GM10266 (cell line): Measurements from ENCODE around the gene EME2.
"Not testable (repeated sequence)": the region's sequence is repeated elsewhere in the genome, so short reads cannot be mapped to it uniquely, and the experiment has no call there.

Experiments
- DNase-seq: peaks from one replicate; pipeline ENCODE4 v3.0.0; 2012; ENCODE audit errors: extremely low spot score
- TF ChIP-seq, protein P1 (sequence below): IDR thresholded peaks from 2 replicates; pipeline ENCODE4 v1.5.1; 2012; ENCODE audit warnings: mild to moderate bottlenecking, low read depth; ENCODE audit not compliant: control insufficient read depth, insufficient read depth; ENCODE audit errors: missing control alignments

The EME2 gene

DNA sequence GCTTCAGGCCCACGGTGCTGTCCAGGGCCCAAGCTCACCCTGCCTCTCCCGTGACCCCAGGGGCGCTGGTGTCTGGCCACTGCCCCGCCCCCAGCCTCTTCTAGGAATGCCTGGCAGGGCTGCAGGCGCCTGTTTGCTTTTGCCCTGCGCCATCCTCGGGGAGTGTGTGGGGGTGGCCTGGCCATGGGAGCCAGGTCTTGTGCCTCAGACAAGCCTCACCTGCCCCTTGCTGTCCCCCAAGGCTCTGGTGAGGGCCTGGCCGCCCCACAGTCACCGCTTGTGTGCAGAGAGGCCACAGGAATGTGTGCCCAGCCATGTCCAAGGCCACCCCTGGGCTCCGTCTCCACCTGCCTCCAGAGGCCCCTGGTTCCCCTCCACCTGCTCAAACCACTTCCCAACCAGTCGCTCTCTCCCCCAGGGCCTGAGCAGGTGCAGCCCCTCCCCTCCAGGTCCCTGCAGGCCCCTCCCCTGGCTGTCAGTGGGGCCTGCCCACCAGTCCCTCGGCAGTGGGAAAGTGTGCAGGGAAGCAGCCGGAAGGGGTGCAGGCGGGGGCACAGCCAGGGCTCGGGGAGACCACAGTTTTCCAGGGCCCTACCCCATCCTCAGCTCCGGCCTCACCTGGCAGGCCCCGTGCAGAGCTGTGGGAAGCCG is 21.7 kb downstream of the EME2 start:
- no peak for DNase-seq
- TF ChIP-seq, protein P1, sequence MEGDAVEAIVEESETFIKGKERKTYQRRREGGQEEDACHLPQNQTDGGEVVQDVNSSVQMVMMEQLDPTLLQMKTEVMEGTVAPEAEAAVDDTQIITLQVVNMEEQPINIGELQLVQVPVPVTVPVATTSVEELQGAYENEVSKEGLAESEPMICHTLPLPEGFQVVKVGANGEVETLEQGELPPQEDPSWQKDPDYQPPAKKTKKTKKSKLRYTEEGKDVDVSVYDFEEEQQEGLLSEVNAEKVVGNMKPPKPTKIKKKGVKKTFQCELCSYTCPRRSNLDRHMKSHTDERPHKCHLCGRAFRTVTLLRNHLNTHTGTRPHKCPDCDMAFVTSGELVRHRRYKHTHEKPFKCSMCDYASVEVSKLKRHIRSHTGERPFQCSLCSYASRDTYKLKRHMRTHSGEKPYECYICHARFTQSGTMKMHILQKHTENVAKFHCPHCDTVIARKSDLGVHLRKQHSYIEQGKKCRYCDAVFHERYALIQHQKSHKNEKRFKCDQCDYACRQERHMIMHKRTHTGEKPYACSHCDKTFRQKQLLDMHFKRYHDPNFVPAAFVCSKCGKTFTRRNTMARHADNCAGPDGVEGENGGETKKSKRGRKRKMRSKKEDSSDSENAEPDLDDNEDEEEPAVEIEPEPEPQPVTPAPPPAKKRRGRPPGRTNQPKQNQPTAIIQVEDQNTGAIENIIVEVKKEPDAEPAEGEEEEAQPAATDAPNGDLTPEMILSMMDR: no peak

DNA sequence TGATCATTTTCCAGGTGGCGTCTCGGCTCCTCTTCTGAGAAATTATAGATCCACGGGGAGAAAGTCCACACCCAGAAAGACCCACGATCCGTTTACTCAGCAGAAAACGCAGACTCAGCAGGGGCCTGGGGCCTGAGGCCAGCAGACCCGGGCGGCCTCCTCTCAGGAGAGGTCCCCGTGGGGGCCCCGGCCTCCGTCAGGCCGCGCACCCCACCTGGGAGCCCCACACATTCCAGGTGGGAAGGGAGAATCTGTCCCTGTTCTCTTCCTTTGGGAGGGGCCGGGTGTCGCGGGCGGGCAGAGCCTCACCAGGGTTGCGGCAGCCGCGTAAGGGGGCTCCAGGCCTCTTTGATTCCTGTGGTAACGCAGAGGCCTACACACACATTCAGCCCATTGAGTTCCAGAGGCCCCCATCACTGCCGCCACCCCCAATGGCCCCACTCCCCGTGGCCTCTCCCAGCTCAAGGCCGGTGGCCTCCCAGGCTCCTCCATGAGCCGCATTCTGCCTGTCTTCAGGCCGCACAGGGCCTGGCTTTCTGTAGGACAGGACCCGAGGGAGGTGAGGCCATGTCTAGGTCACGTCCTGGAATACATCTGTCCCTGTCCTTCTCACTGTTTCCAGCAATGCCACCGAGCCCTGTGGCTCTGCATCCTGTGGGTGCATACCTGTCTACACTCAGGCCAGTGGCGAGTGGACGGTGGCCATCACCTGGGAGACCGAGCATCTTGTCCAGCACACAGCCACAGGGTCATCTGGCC is 22.5 kb downstream of the EME2 start:
- TF ChIP-seq, protein P1: no peak
- DNase-seq: no peak

DNA sequence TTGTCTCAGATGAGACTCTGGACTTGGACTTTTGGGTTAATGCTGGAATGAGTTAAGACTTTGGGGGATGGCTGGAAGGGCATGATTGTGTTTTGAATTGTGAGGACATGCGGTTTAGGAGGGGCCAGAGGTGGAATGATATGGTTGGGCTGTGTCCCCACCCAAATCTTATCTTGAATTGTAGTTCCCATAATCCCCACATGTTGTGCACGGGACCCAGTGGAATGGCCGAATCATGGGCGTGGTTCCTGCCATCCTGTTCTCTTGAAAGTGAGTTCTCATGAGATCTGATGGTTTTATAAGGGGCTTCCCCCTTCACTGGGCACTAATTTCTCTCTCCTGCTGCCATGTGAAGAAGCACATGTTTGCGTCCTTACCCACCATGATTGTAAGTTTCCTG is 26.7 kb downstream of the EME2 start:
- DNase-seq: not testable (repeated sequence)

DNA sequence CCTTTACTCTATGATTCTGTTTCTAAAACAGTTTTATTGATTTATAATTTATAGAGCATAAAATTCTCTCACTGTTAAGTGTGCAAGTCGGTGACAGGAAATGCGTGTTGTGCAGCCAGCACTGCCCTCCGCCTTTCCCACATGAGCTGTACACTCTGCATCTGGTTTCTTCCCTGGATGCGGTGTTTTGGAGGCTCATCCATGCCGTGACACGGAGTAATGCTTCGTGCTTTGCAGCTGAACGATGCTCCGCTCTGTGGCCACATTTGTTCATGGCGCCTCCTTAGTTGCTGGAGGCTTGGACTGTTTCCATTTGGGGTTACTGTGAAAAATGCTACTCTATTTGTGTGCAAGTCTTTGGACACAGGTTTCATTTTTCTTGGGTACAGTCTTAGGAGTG is 28.1 kb downstream of the EME2 start:
- TF ChIP-seq, protein P1: no peak
- no peak for DNase-seq

DNA sequence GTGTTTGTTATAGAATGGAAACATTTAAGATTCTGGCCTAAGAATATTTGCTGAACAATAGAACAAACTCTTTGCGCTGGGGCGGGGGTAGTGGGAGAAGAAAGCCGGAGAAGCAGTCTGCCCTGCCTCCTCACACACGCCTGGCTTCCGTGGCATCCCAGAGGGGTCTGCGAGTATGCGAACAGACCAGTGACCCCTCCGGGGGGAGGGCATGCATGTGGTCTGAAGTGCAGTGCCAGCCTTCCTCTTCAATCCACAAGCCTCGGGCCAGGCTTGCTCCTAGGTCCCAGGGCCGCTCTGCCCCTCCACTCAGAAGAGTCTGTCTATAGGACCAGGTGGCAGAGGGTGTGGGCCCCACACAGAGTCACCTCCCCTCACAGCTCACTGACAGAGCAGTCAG is 35.0 kb downstream of the EME2 start:
- TF ChIP-seq, protein P1: no peak
- DNase-seq: no peak

DNA sequence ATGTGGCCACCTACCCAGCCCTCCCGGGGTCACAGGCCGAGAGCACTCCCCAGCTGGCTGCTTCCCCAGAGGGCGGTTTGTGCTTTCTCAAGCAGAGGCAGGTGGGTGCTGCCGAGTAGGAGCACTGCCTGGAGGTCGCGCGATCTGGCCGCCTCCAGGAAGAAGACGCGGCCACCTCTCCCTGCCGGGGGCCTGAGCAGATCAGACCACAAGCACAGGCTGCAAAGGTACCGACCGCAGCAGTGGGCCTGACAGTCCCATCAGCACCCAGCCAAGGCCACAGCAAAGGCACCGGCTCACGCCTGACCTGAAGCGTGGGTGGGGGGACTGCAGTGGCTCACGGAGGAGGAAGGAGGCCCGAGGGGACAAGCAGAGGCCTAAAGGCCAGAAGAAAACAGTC is 36.1 kb downstream of the EME2 start:
- DNase-seq: no peak
- TF ChIP-seq, protein P1: no peak

DNA sequence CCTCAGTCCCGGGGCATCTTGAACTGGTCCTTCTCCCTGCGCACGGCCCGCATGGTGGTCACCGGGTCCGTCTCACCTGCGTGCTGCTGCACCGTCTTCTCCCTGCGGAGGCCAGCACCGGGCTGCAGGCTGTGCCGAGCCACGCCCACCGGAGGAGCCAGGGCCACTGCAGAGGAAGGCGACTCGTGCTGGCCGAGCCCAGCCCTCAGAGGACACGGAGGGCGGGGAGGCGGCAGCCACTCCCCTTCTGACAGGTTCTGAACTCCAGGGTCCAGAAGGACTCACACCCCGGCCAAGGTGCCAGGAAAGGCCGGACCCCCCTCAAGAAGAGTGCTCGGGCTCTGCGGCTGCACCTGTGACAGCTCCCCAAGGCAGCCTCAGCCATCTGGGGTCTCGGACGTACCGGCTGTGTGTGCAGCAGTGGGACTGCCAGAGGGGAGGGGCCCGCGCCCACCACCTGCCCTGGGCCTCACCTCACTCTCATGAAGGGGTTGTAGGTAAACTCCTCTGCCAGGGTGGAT is 36.7 kb downstream of the EME2 start:
- TF ChIP-seq, protein P1: no peak
- no peak for DNase-seq
